ENCODE measurements around the gene LRRC75A. TPM values are rescaled to one million over a fixed set of nuclear protein-coding genes. Genes with fewer than 3 reads are reported as not detected.

Gene LRRC75A
- total and polyA plus RNA-seq, 2 of the 13 experiments (the other 11 are each of a cell fraction or from before 2014, with no cell fraction given), result 0.03 TPM; not detected in 1

GRCh38 chr17:16438557-16439302 is 53.3 kb downstream of the LRRC75A start (continued):
- TF ChIP-seq ZGPAT (CRISPR knock-in tag; IDR thresholded peaks at IDR 0.05) (peak; percentile 72), U2AF1 (optimal IDR thresholded peaks at IDR 0.05; ENCODE audit: low read depth, low read length) (peak; percentile 57), SKIL (CRISPR knock-in tag; IDR thresholded peaks at IDR 0.05; ENCODE audit: borderline replicate concordance) (no peak), ZNF609 (CRISPR knock-in tag; IDR thresholded peaks at IDR 0.05; ENCODE audit: borderline replicate concordance) (no peak), ZNF276 (CRISPR knock-in tag; IDR thresholded peaks at IDR 0.05; ENCODE audit: low read depth) (no peak; the same call in 1 of the 2 replicates), ZNF616 (CRISPR knock-in tag; IDR thresholded peaks at IDR 0.05; ENCODE audit: low read depth) (peak; percentile 30; the same call in 1 of the 2 replicates), ZNF18 (CRISPR knock-in tag; IDR thresholded peaks at IDR 0.05; ENCODE audit: insufficient replicate concordance) (no peak), E2F5 (CRISPR knock-in tag; conservative IDR thresholded peaks at IDR 0.05) (no peak), CBX1 (IDR thresholded peaks at IDR 0.05; ENCODE audit: low read depth) (peak; percentile 79), ZNF280B (CRISPR knock-in tag; IDR thresholded peaks at IDR 0.05; ENCODE audit: borderline replicate concordance) (no peak)
